Vagina (tissue), 2 donors: ENCODE results near the gene ATP4A. TPM values are rescaled to one million over a fixed set of nuclear protein-coding genes. Genes with fewer than 3 reads are reported as not detected.

Experiments used
- DNase-seq, 2 donors: peaks; one replicate each; pipeline ENCODE4 v3.0.0-alpha.2; 2017; ENCODE audit errors: extremely low spot score in 2 of 2
- H3K27ac ChIP-seq: fragments of 200-600 bp; sonication (generic); one replicate; pipeline ENCODE4 v1.5.1; 2019
- H3K27me3 ChIP-seq: fragments of 200-600 bp; sonication (generic); one replicate; pipeline ENCODE4 v1.5.1; 2019
- H3K36me3 ChIP-seq, 2 donors: fragments of 200-600 bp; sonication (generic); one replicate each; pipeline ENCODE4 v1.5.1; 2017 to 2019
- H3K4me1 ChIP-seq: fragments of 200-600 bp; sonication (generic); one replicate; pipeline ENCODE4 v1.5.1; 2019
- H3K4me3 ChIP-seq, 2 donors: fragments of 200-600 bp; sonication (generic); 1 replicate in 1 of 2; 2 replicates in 1 of 2; pipeline ENCODE4 v1.5.1; 2016 to 2019
- H3K9me3 ChIP-seq: fragments of 200-600 bp; sonication (generic); one replicate; pipeline ENCODE4 v1.5.1; 2019
- CTCF ChIP-seq, 3 experiments: fragments of 450-650 bp in 2 of 3; fragments of 200-600 bp in 1 of 3; sonication (generic) in 1 of 3; IDR thresholded peaks; one replicate each; pipeline ENCODE4 v1.5.1; 2017 to 2019; ENCODE audit warnings: antibody characterized with exemption in 3 of 3, mild to moderate bottlenecking in 2 of 3, moderate library complexity in 2 of 3
- POLR2A ChIP-seq, 2 donors: fragments of 450-650 bp; IDR thresholded peaks; one replicate each; pipeline ENCODE4 v1.6.1; 2017; ENCODE audit warnings: antibody characterized with exemption in 2 of 2, mild to moderate bottlenecking in 2 of 2, moderate library complexity in 2 of 2
- POLR2AphosphoS5 ChIP-seq, 2 donors: sonication (generic); formaldehyde crosslinking; IDR thresholded peaks; one replicate each; pipeline ENCODE4 v1.9.0; 2017; ENCODE audit warnings: antibody characterized with exemption in 2 of 2, mild to moderate bottlenecking in 2 of 2, low read depth in 1 of 2; ENCODE audit not compliant: insufficient read depth in 1 of 2
- intact Hi-C: fragments of 100-400 bp; cut with DNase I; formaldehyde crosslinking; loops from one replicate; pipeline ENCODE4 v1.15.1; 2023
- total RNA-seq: library from RNA; depleted of rRNA; stranded (reverse); fragments of >200 nt; gene quantifications from one replicate; pipeline ENCODE4 v1.2.3, GENCODE V29; 2016

Gene ATP4A
- total RNA-seq, 1 donor from 2014 or later = not detected

DNA sequence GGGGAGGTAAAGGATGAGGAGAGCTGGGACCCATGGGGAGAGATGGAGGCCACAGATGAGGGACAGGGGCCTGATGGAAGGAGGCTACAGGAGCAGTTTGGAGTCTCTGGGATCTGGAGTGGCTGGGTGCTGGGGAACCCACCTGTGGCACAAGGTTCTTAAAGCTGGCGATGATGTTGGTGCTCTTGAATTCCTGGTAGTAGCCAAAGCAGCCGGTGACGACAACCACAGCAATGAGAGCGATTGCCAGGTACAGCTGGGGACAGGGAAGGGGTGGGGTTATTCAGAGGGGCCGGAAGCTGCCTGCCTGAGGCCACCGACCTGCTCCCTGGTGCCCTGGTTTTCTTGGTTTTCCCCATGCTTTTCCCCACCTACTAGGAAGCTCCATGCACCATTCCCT is 2.8 kb downstream of the ATP4A start:
- H3K27ac ChIP-seq = no peak overlapping the region
- peaks cover 13% of the 10 kb centered on the region for H3K4me1 ChIP-seq
- no peaks in the 10 kb centered on the region for H3K36me3 ChIP-seq
- intact Hi-C loops = no loop called here
- H3K27me3 ChIP-seq = no peaks in the 10 kb centered on the region
- DNase-seq = no peak
- H3K4me3 ChIP-seq = no peak overlapping the region
- TF ChIP-seq CTCF (IDR thresholded peaks at IDR 0.05) (no peak), POLR2AphosphoS5 (IDR thresholded peaks at IDR 0.05; ENCODE audit: insufficient read depth in 1 of 2, low read depth in 1 of 2) (no peak)
- no peaks in the 10 kb centered on the region for H3K9me3 ChIP-seq

DNA sequence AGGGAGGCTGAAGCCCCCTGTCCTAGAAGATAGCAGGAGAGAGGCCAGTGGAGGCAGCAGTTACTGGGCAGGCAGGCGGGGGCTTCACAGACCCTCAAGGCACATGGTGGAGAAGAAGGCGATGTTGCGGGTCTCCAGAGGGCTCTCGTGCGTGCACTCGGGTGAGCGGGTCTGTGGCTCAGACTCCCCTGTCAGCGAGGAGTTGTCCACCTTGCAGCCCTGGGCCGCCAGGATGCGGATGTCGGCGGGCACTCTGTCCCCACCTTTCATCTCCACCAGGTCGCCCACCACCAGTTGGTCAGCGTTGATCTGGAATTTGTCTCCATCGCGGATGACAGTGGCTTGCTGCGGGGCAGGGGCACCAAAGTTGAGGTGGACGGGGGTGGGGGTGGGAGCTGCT is 3.2 kb downstream of the ATP4A start:
- Histone ChIP-seq H3K4me1 (peaks cover 13% of the 10 kb centered on the region), H3K36me3 (no peaks in the 10 kb centered on the region), H3K4me3 (no peak overlapping the region), H3K9me3 (no peaks in the 10 kb centered on the region), H3K27ac (no peak overlapping the region), H3K27me3 (no peaks in the 10 kb centered on the region)
- intact Hi-C loops = no loop called here
- TF ChIP-seq CTCF (IDR thresholded peaks at IDR 0.05) = no peak
- TF ChIP-seq POLR2A (IDR thresholded peaks at IDR 0.05) = no peak
- no peak for DNase-seq

DNA sequence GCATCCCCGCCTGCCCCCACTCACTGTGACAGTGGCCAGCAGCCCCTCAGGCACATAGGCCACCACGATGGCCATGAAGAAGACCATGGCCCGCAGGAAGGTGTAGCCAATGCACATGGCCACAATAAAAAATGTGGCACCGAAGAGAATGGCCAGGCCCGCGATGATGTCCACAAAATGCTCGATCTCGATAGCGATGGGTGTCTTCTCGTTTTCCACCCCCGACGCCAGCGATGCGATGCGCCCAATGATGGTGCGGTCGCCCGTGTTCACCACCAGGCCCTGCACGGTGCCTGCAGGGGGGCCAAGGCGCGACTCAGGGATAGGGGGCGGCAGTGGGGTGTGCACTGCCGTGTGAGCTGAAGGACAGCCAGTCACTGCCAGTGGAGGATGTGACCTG is 3.7 kb downstream of the ATP4A start:
- DNase-seq = no peak
- TF ChIP-seq CTCF (IDR thresholded peaks at IDR 0.05) (no peak), POLR2A (IDR thresholded peaks at IDR 0.05) (no peak), POLR2AphosphoS5 (IDR thresholded peaks at IDR 0.05; ENCODE audit: insufficient read depth in 1 of 2, low read depth in 1 of 2) (no peak)
- intact Hi-C loops = no loop called here
- no peaks in the 10 kb centered on the region for H3K36me3 ChIP-seq
- no peaks in the 10 kb centered on the region for H3K9me3 ChIP-seq
- no peak overlapping the region for H3K4me3 ChIP-seq
- no peaks in the 10 kb centered on the region for H3K27me3 ChIP-seq
- no peak overlapping the region for H3K27ac ChIP-seq
- peaks cover 13% of the 10 kb centered on the region for H3K4me1 ChIP-seq

DNA sequence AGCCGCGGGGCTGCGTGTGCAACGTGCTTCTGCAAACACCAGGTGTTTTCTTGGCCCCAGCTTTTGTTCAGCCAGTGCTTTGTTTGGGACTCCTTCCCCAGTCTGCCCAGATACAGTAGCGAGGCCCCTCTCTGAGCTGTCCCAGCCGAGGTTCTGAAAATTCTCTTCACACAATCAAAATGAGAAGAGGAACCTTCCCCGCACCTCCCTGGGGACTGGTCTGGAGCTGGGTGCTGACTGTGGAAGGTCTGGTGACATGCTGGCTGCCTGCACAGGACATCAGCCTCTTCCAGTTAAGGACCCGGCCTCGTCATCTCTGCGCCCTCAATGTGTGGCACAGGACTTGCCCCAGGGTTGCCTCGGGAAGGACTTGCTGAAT is 4.2 kb downstream of the ATP4A start:
- H3K4me3 ChIP-seq = no peak overlapping the region
- no peaks in the 10 kb centered on the region for H3K36me3 ChIP-seq
- no peaks in the 10 kb centered on the region for H3K9me3 ChIP-seq
- no peak for DNase-seq
- intact Hi-C loops = no loop called here
- H3K27me3 ChIP-seq = no peaks in the 10 kb centered on the region
- TF ChIP-seq CTCF (IDR thresholded peaks at IDR 0.05) (no peak), POLR2A (IDR thresholded peaks at IDR 0.05) (no peak), POLR2AphosphoS5 (IDR thresholded peaks at IDR 0.05; ENCODE audit: insufficient read depth in 1 of 2, low read depth in 1 of 2) (no peak)
- H3K27ac ChIP-seq = no peak overlapping the region
- H3K4me1 ChIP-seq = peaks cover 13% of the 10 kb centered on the region

- DNase-seq = no peak
- intact Hi-C loops = no loop called here
- Histone ChIP-seq H3K4me1 (peaks cover 13% of the 10 kb centered on the region), H3K9me3 (no peaks in the 10 kb centered on the region), H3K27me3 (no peaks in the 10 kb centered on the region), H3K36me3 (no peaks in the 10 kb centered on the region), H3K4me3 (peak overlapping the region; percentile 16 to 30), H3K27ac (no peak overlapping the region)
- TF ChIP-seq POLR2A (IDR thresholded peaks at IDR 0.05) = no peak
- TF ChIP-seq POLR2AphosphoS5 (IDR thresholded peaks at IDR 0.05; ENCODE audit: insufficient read depth in 1 of 2, low read depth in 1 of 2) = no peak
- no peak for TF ChIP-seq CTCF (IDR thresholded peaks at IDR 0.05)
These were observed 4.8 kb downstream of the ATP4A start for GRCh38 chr19:35558400-35559280.
